Suprapubic skin (tissue), 4 donors: ENCODE measurements around the gene PAK1.

Source experiments
- POLR2A ChIP-seq, 2 donors: fragments of 450-650 bp; IDR thresholded peaks; one replicate each; pipeline ENCODE4 v1.6.1; 2017; ENCODE audit warnings: antibody characterized with exemption in 2 of 2, mild to moderate bottlenecking in 2 of 2, moderate library complexity in 2 of 2
- POLR2AphosphoS5 ChIP-seq, 3 donors: sonication (generic); formaldehyde crosslinking; IDR thresholded peaks; one replicate each; pipeline ENCODE4 v1.6.1; 2017; ENCODE audit warnings: antibody characterized with exemption in 3 of 3
- TF ChIP-seq, protein P1 (sequence below), 2 donors: fragments of 200-600 bp in 1 of 2; fragments of 450-650 bp in 1 of 2; sonication (generic) in 1 of 2; IDR thresholded peaks; one replicate each; pipeline ENCODE4 v1.5.1; 2016 to 2019; ENCODE audit warnings: antibody characterized with exemption in 2 of 2, mild to moderate bottlenecking in 1 of 2, moderate library complexity in 1 of 2

DNA sequence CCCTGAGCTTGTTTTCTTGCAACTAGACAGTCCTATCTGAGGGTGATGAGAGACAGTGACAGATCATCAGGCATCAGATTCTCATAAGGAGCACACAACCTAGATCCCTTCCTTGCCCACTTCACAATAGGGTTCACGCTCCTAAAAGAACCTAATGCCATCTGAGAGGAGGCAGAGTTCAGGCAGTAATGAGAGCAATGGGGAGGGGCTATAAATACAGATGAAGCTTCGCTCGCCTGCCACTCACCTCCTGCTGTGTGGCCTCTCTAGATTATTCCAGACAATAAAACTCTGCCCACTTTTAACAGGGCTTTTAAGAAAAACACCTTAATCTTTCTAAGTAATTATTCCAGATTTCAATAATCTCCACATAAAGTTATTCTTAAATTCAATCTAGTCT lies 43.9 kb upstream of the PAK1 start:
- TF ChIP-seq, protein P1, sequence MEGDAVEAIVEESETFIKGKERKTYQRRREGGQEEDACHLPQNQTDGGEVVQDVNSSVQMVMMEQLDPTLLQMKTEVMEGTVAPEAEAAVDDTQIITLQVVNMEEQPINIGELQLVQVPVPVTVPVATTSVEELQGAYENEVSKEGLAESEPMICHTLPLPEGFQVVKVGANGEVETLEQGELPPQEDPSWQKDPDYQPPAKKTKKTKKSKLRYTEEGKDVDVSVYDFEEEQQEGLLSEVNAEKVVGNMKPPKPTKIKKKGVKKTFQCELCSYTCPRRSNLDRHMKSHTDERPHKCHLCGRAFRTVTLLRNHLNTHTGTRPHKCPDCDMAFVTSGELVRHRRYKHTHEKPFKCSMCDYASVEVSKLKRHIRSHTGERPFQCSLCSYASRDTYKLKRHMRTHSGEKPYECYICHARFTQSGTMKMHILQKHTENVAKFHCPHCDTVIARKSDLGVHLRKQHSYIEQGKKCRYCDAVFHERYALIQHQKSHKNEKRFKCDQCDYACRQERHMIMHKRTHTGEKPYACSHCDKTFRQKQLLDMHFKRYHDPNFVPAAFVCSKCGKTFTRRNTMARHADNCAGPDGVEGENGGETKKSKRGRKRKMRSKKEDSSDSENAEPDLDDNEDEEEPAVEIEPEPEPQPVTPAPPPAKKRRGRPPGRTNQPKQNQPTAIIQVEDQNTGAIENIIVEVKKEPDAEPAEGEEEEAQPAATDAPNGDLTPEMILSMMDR (IDR thresholded peaks at IDR 0.05): no peak
- no peak for TF ChIP-seq POLR2AphosphoS5 (IDR thresholded peaks at IDR 0.05)
- no peak for TF ChIP-seq POLR2A (IDR thresholded peaks at IDR 0.05)
